Trophoblast cell (in vitro differentiated cells and primary cell): ENCODE measurements around the gene SLC6A11.

ENCODE experiments used
- DNase-seq, 2 donors: peaks; one replicate each; pipeline ENCODE4 v3.0.0-alpha.2; 2016
- H2AFZ ChIP-seq: 2 replicates; pipeline ENCODE4 v1.6.1; 2013; ENCODE audit warnings: low read length, moderate library complexity, mild to moderate bottlenecking; ENCODE audit not compliant: insufficient read depth, poor library complexity
- H2AK5ac ChIP-seq: 2 replicates; pipeline ENCODE4 v1.6.1; 2013; ENCODE audit warnings: mild to moderate bottlenecking, low read length
- H2BK120ac ChIP-seq: 2 replicates; pipeline ENCODE4 v1.6.1; 2013; ENCODE audit warnings: low read length, mild to moderate bottlenecking, moderate library complexity; ENCODE audit not compliant: insufficient read depth, poor library complexity
- H2BK12ac ChIP-seq: 2 replicates; pipeline ENCODE4 v1.6.1; 2013; ENCODE audit warnings: mild to moderate bottlenecking, low read length, moderate library complexity
- H2BK5ac ChIP-seq: 2 replicates; pipeline ENCODE4 v1.6.1; 2013; ENCODE audit warnings: low read length, low read depth, moderate library complexity, mild to moderate bottlenecking; ENCODE audit not compliant: poor library complexity
- H3K14ac ChIP-seq: 2 replicates; pipeline ENCODE4 v1.6.1; 2013; ENCODE audit warnings: mild to moderate bottlenecking, low read length
- H3K18ac ChIP-seq: 2 replicates; pipeline ENCODE4 v1.6.1; 2013; ENCODE audit warnings: mild to moderate bottlenecking, low read length
- H3K23ac ChIP-seq: 2 replicates; pipeline ENCODE4 v1.6.1; 2013; ENCODE audit warnings: low read length
- H3K27ac ChIP-seq: 2 replicates; pipeline ENCODE4 v1.5.1; 2013; ENCODE audit warnings: low read depth, mild to moderate bottlenecking, inconsistent platforms, low read length, moderate library complexity
- H3K27me3 ChIP-seq: 2 replicates; pipeline ENCODE4 v1.6.1; 2013; ENCODE audit warnings: inconsistent platforms, mild to moderate bottlenecking, low read length, moderate library complexity; ENCODE audit not compliant: insufficient read depth
- H3K36me3 ChIP-seq, 2 experiments: 1 replicate in 1 of 2; 2 replicates in 1 of 2; pipeline ENCODE4 v1.6.1; 2013; ENCODE audit warnings: low read length in 2 of 2, mild to moderate bottlenecking in 2 of 2, moderate library complexity in 1 of 2; ENCODE audit not compliant: insufficient read depth in 2 of 2, control insufficient read depth in 1 of 2
- H3K4ac ChIP-seq: 2 replicates; pipeline ENCODE4 v1.6.1; 2013; ENCODE audit warnings: low read depth, mild to moderate bottlenecking, low read length, moderate library complexity
- H3K4me1 ChIP-seq, 2 experiments: 1 replicate in 1 of 2; 2 replicates in 1 of 2; pipeline ENCODE4 v1.6.1; 2013; ENCODE audit warnings: low read length in 2 of 2, mild to moderate bottlenecking in 2 of 2, moderate library complexity in 1 of 2; ENCODE audit not compliant: insufficient read depth in 2 of 2, control insufficient read depth in 1 of 2
- H3K4me2 ChIP-seq: 2 replicates; pipeline ENCODE4 v1.6.1; 2013; ENCODE audit warnings: inconsistent platforms, mild to moderate bottlenecking, low read length, moderate library complexity
- H3K4me3 ChIP-seq: 2 replicates; pipeline ENCODE4 v1.5.1; 2013; ENCODE audit warnings: mild to moderate bottlenecking, low read depth, low read length, inconsistent platforms
- H3K79me1 ChIP-seq: one replicate; pipeline ENCODE4 v1.6.1; 2013; ENCODE audit warnings: low read length
- H3K79me2 ChIP-seq: 2 replicates; pipeline ENCODE4 v1.6.1; 2013; ENCODE audit warnings: low read length, mild to moderate bottlenecking; ENCODE audit not compliant: control insufficient read depth, insufficient read depth, poor library complexity
- H3K9ac ChIP-seq: 2 replicates; pipeline ENCODE4 v1.6.1; 2013; ENCODE audit warnings: mild to moderate bottlenecking, low read length
- H3K9me3 ChIP-seq: 2 replicates; pipeline ENCODE4 v1.6.1; 2013; ENCODE audit warnings: low read depth, mild to moderate bottlenecking, control low read depth, inconsistent platforms, low read length; ENCODE audit not compliant: insufficient read depth
- H4K12ac ChIP-seq: 2 replicates; pipeline ENCODE4 v1.6.1; 2013; ENCODE audit warnings: low read depth, mild to moderate bottlenecking, low read length, moderate library complexity
- H4K8ac ChIP-seq: 2 replicates; pipeline ENCODE4 v1.6.1; 2013; ENCODE audit warnings: low read depth, mild to moderate bottlenecking, low read length, moderate library complexity
- H4K91ac ChIP-seq: one replicate; pipeline ENCODE4 v1.6.1; 2013; ENCODE audit warnings: low read depth, mild to moderate bottlenecking, low read length, moderate library complexity
- WGBS: extraction: QIAGEN DNeasy Blood & Tissue Kit; methylation state at CpG from one replicate; pipeline ENCODE4 v1.1.7; 2013; ENCODE audit warnings: missing lambda C conversion rate; ENCODE audit not compliant: insufficient read length, insufficient coverage; ENCODE audit errors: extremely low coverage; 5-methylcytosine and 5-hydroxymethylcytosine counted together

SLC6A11 gene

GRCh38 chr3:10852066-10852808, 36.2 kb downstream of the SLC6A11 start:
- no peak overlapping the region for H2AFZ ChIP-seq
- H4K8ac ChIP-seq = no peak overlapping the region
- H3K4me3 ChIP-seq = no peak overlapping the region
- no peak overlapping the region for H4K91ac ChIP-seq
- WGBS = no CpG with 5 or more reads among the region's 17 CpGs
- H2BK120ac ChIP-seq = no peak overlapping the region
- no peak overlapping the region for H2BK12ac ChIP-seq
- H3K36me3 ChIP-seq = no peaks in the 10 kb centered on the region
- no peak overlapping the region for H3K18ac ChIP-seq
- H2AK5ac ChIP-seq = no peak overlapping the region
- H3K14ac ChIP-seq = no peak overlapping the region
- no peaks in the 10 kb centered on the region for H3K79me2 ChIP-seq
- no peak overlapping the region for H3K4ac ChIP-seq
- H3K79me1 ChIP-seq = no peaks in the 10 kb centered on the region
- H4K12ac ChIP-seq = no peak overlapping the region
- no peak overlapping the region for H2BK5ac ChIP-seq
- no peaks in the 10 kb centered on the region for H3K4me1 ChIP-seq
- H3K9ac ChIP-seq = no peak overlapping the region
- H3K23ac ChIP-seq = no peak overlapping the region
- no peak overlapping the region for H3K27ac ChIP-seq
- DNase-seq = no peak
- no peak overlapping the region for H3K4me2 ChIP-seq
- no peaks in the 10 kb centered on the region for H3K9me3 ChIP-seq
- H3K27me3 ChIP-seq = no peaks in the 10 kb centered on the region

- no peak overlapping the region for H3K27ac ChIP-seq
- no peaks in the 10 kb centered on the region for H3K36me3 ChIP-seq
- no peak overlapping the region for H2AK5ac ChIP-seq
- no CpG with 5 or more reads among the region's 2 CpGs for WGBS
- H2BK5ac ChIP-seq = no peak overlapping the region
- H2AFZ ChIP-seq = no peak overlapping the region
- no peaks in the 10 kb centered on the region for H3K27me3 ChIP-seq
- no peak overlapping the region for H3K4me3 ChIP-seq
- H4K12ac ChIP-seq = no peak overlapping the region
- no peak overlapping the region for H3K23ac ChIP-seq
- H4K8ac ChIP-seq = no peak overlapping the region
- no peak overlapping the region for H2BK12ac ChIP-seq
- H3K4ac ChIP-seq = no peak overlapping the region
- no peak overlapping the region for H4K91ac ChIP-seq
- no peak overlapping the region for H3K14ac ChIP-seq
- no peak overlapping the region for H3K18ac ChIP-seq
- H3K4me1 ChIP-seq = no peaks in the 10 kb centered on the region
- H3K9me3 ChIP-seq = peaks cover 2% of the 10 kb centered on the region
- H3K9ac ChIP-seq = no peak overlapping the region
- no peak for DNase-seq
- no peak overlapping the region for H3K4me2 ChIP-seq
- no peak overlapping the region for H2BK120ac ChIP-seq
- H3K79me2 ChIP-seq = no peaks in the 10 kb centered on the region
- H3K79me1 ChIP-seq = no peaks in the 10 kb centered on the region
Observed at GRCh38 chr3:10855083-10855870, 39.2 kb downstream of the SLC6A11 start.

GRCh38 chr3:10855871-10856662, 40.0 kb downstream of the SLC6A11 start:
- H3K36me3 ChIP-seq = no peaks in the 10 kb centered on the region
- no peak overlapping the region for H2BK120ac ChIP-seq
- DNase-seq = peak in 1 of 2 donors; percentile 15
- H4K12ac ChIP-seq = no peak overlapping the region
- no peak overlapping the region for H3K27ac ChIP-seq
- no peaks in the 10 kb centered on the region for H3K4me1 ChIP-seq
- H3K18ac ChIP-seq = no peak overlapping the region
- no peak overlapping the region for H3K4me3 ChIP-seq
- no peak overlapping the region for H3K4ac ChIP-seq
- no peaks in the 10 kb centered on the region for H3K79me2 ChIP-seq
- H3K79me1 ChIP-seq = no peaks in the 10 kb centered on the region
- H2AFZ ChIP-seq = no peak overlapping the region
- no peak overlapping the region for H4K8ac ChIP-seq
- WGBS = no CpG with 5 or more reads among the region's 8 CpGs
- H3K9ac ChIP-seq = no peak overlapping the region
- no peaks in the 10 kb centered on the region for H3K27me3 ChIP-seq
- H3K23ac ChIP-seq = no peak overlapping the region
- H3K9me3 ChIP-seq = peaks cover 2% of the 10 kb centered on the region
- H2BK12ac ChIP-seq = no peak overlapping the region
- no peak overlapping the region for H3K4me2 ChIP-seq
- H4K91ac ChIP-seq = no peak overlapping the region
- no peak overlapping the region for H2AK5ac ChIP-seq
- no peak overlapping the region for H3K14ac ChIP-seq
- no peak overlapping the region for H2BK5ac ChIP-seq

GRCh38 chr3:10857235-10857634, 41.2 kb downstream of the SLC6A11 start:
- Histone ChIP-seq H4K12ac (no peak overlapping the region), H2BK12ac (no peak overlapping the region), H3K4ac (no peak overlapping the region), H3K79me1 (no peaks in the 10 kb centered on the region), H3K9ac (no peak overlapping the region), H3K36me3 (no peaks in the 10 kb centered on the region), H4K8ac (no peak overlapping the region), H3K27me3 (no peaks in the 10 kb centered on the region), H3K14ac (no peak overlapping the region), H3K4me3 (no peak overlapping the region), H3K4me2 (no peak overlapping the region), H3K23ac (no peak overlapping the region), H2AFZ (no peak overlapping the region), H3K27ac (no peak overlapping the region), H2BK5ac (no peak overlapping the region), H3K9me3 (peaks cover 2% of the 10 kb centered on the region), H4K91ac (no peak overlapping the region), H2BK120ac (no peak overlapping the region), H2AK5ac (no peak overlapping the region), H3K79me2 (no peaks in the 10 kb centered on the region), H3K4me1 (no peaks in the 10 kb centered on the region), H3K18ac (no peak overlapping the region)
- DNase-seq = no peak
- no CpG with 5 or more reads among the region's 2 CpGs for WGBS
